A673 (cell line): ENCODE measurements around the gene LMF1.

Source experiments
- CTCF ChIP-seq: fragments of 300-800, 200-600 bp; sonication (generic); conservative IDR thresholded peaks from 2 replicates; pipeline ENCODE4 v1.5.1; 2017; ENCODE audit warnings: low read depth, mild to moderate bottlenecking, antibody characterized with exemption, low read length, moderate library complexity, mixed read lengths
- EZH2 ChIP-seq: fragments of 200-600 bp; sonication (generic); IDR thresholded peaks from 2 replicates; pipeline ENCODE4 v1.6.1; 2017; ENCODE audit warnings: borderline replicate concordance, low read depth, mild to moderate bottlenecking, mixed read lengths, antibody characterized with exemption, low read length; ENCODE audit not compliant: poor library complexity, severe bottlenecking

- no peak for TF ChIP-seq EZH2
- TF ChIP-seq CTCF = no peak
Measured at GRCh38 chr16:966035-966434, 4.7 kb downstream of the LMF1 start.
